CD4-positive, alpha-beta T cell treated with Interleukin-17A for 4 hours (primary cell): ENCODE results near the gene CLDN15.
"Not testable (repeated sequence)": the region's sequence is repeated elsewhere in the genome, so short reads cannot be mapped to it uniquely, and the experiment has no call there.

ENCODE experiments used
- DNase-seq: peaks from one replicate; pipeline ENCODE4 v3.0.0-alpha.2; 2020; ENCODE audit warnings: mixed read lengths

Gene CLDN15, protein sequence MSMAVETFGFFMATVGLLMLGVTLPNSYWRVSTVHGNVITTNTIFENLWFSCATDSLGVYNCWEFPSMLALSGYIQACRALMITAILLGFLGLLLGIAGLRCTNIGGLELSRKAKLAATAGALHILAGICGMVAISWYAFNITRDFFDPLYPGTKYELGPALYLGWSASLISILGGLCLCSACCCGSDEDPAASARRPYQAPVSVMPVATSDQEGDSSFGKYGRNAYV

DNA sequence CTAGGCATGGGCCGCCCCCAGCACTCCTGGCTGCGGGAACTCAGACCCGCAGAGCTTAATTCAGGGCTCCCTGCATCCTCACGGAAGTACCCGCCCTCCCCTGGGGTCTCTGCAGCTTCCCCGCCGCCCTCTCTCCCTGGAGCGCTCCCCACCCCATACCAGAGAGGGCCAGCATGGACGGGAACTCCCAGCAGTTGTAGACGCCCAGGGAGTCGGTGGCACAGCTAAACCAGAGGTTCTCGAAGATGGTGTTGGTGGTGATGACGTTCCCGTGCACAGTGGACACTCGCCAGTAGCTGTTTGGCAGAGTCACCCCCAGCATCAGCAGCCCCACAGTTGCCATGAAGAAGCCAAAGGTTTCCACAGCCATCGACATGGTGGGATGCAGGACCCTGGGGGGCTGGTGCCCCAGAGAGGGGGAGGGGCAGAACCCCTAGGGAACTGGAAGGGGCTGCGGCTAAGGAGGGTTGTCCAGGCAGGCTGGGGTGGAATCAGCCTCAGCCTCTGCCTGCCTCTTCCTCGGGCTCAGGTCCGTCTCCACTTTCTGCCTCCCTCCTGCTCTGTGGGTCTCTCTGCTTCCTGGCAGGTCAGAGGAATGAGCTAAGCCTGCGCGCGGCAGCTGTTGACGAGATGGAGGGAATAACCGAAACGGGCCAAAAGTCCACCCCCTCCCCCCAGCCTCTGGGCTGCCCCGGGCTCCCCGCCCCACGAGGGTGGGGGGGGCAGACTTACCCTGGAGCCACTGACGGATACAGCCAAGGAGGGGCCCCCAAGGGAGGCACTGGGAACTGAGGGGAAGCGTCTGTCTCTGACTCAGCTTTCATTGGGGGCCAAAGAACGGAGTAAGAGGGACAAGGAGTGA, at the start of gene CLDN15:
TSS of gene CLDN15 (minus strand) at position 597 of the 862 bp plus-strand sequence. CDS start at position 376, 221 bp downstream.
- DNase-seq: no peak

DNA sequence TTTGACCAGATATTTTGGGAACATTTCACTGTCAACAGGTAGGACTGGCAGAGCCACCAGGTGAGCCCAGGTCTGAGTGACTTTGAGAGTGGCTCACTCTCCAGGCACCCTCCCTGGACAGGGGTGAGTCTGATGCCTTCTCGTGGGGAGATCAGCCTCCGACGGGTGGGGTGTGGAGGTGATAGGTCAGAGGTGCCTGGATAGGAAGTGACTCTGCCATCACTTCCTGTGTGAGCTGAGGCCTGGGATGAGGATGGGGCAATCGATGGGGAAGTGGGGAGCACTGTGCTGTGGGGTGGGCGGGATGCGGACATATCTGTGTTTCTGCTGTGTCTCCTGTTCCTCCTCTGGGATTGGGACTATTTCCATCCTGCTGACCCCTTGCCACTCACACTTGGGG, 49.4 kb upstream of the CLDN15 start:
- DNase-seq: no peak

DNA sequence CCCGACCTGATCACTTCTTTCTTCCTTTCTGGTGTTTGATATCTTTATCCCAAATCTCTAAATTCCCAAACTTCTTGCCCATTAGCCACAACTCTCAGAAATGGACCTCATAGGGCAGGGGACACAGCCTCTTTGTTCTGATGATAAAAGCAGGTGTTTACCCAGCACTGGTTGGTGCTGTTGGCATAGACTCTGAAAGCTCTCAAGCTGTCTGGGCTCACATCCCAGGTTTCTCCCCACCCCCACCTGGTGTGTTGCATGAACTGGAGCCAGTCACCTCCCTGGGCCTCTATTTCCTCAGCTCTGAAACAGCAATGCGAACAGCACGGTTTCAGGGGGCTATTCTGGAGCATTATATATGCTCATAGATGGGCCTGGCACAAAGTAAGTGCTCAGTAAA, 48.3 kb upstream of the CLDN15 start:
- DNase-seq: not testable (repeated sequence)

DNA sequence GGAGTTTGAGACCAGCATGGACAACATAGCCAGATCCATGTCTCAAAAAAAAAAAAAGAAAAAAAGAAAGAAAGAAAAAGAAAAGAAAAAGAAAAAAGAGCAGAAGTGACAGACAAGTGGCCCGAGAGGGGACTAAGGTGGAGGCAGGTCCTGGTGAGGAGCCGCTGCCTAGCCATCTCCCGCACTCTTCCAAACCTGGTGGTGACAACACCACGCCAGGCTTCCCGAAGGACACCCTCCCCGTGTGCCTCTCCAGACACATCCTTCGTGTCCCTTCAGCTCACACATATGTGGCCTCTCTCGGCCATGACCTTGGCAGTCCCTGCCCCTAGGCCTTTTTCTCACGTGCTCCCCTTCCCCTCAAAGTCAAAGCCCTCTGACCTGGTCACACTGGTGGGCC, 47.6 kb upstream of the CLDN15 start:
- DNase-seq: no peak

DNA sequence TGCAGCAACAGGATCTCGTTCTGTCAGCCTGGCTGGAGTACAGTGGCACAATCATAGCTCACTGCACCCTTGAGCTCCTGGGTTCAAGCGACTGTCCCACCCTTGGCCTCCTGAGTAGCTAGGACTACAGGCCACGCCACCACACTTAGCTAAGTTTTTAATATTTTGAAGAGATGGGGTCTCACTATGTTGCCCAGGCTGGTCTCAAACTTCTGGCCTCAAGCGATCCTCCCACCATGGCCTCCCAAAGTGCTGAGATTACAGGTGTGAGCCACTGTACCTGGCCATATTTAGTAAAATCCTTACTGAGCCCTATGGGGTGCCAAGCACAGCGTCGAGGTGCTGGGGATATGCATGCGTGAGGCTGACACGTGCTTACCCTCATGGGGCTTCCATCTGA, 43.3 kb upstream of the CLDN15 start:
- DNase-seq: not testable (repeated sequence)

DNA sequence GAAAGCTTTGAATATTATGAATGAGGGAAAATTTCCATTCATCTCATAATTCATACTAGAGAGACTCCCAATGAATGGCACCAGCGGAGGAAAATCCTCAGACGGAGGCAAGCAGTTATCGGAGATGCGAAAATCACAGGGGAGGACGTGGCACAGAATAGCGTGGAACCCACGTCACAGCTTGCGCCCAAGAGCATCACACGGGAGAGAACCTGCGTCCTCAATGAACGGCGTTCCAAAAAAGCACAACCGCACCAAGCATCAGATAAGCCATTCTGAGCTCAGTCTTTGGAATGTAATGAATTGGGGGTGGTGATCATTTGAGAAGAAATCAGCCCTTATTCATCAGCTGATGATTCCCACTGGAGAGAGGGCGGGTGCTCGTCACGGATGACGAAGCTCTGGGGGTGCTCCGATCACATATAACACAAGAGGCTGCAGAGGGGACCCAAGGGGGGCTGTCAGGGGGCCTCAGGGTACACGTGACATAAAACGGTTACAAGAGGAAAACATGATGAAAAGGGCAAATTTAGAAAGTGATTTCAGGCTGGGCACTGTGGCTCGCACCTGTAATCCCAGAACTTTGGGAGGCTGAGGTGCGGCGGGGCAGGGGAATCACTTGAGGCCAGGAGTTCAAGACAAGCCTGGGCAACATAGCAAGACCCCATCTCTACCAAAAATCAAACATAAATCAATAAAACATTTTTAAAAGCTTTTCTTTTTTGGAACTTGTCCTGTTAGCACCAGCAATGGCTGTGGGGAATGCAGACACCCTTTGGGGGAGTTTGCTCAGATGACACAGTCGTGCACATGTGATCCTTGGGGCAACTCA, 41.1 kb upstream of the CLDN15 start:
- DNase-seq: no peak

DNA sequence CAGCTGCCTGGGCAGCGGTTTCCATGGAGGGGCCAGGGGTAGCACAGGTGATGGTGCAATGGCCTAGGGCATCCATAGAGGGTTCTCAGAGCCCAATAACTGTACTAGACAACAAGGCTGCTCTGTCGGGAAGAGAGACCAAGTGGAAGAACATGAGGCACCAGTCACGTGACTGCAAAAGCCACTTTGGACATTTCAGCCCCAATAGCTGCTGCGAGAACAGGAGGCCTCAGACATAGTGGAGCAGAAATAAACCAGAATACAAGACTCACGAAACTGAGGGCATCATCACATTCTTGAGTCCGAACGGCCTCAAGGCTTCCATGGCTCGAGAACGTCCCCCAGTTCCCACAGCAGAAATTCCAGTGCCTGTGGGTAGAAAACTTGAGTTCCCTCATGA, 39.6 kb upstream of the CLDN15 start:
- DNase-seq: no peak

DNA sequence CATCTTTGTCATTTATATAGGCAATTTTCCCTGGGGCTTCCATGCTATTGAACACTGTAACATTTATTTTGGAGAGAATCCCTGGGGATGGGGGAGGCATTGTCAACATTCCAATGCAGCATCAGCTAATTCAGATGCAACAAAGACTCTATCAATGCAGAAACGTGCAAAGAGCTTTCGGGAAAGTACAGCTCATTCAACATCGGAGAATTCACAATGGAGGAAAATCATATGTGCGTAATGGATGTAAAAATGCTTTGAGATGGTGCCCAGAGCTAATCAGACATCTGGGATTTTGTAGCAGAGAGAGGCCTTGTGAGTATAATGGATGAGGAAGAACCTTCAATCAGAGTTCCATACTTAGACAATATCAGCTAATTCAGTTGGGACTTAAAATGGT, 35.6 kb upstream of the CLDN15 start:
- DNase-seq: no peak

DNA sequence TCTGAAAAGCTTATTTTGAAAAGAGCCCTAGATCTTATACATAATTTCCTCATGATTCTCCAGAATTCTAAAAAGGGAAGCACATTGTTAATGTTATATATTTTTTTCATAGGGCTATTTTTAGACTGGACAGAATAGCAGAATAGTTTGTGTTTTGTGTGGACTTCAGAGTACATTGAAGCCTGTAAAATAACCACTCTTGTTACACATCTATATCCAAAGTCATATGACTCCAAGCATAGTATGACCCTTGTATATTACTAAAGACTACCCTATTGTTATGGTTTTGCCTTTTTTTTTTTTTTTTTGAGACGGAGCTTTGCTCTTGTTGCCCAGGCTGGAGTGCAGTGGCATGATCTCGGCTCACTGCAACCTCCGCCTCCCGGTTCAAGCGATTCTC, 33.4 kb upstream of the CLDN15 start:
- no peak for DNase-seq

DNA sequence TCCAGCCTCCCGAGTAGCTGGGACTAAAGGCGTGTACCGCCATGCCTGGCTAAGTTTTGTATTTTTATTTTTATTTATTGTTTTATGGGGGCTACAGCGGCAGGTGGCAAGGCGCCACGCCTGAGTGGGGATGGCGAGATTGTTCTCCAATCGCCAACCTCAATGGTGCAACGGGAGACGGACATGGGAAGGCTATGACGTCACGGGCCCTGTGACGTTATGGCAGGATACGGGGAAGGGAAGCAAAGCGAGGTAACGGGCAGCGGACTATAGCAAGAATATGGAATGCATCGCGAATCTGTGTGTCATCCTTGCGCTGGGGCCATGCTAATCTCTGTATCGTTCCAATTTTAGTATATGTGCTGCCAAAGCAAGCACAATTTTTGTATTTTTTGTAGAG, 32.1 kb upstream of the CLDN15 start:
- no peak for DNase-seq

DNA sequence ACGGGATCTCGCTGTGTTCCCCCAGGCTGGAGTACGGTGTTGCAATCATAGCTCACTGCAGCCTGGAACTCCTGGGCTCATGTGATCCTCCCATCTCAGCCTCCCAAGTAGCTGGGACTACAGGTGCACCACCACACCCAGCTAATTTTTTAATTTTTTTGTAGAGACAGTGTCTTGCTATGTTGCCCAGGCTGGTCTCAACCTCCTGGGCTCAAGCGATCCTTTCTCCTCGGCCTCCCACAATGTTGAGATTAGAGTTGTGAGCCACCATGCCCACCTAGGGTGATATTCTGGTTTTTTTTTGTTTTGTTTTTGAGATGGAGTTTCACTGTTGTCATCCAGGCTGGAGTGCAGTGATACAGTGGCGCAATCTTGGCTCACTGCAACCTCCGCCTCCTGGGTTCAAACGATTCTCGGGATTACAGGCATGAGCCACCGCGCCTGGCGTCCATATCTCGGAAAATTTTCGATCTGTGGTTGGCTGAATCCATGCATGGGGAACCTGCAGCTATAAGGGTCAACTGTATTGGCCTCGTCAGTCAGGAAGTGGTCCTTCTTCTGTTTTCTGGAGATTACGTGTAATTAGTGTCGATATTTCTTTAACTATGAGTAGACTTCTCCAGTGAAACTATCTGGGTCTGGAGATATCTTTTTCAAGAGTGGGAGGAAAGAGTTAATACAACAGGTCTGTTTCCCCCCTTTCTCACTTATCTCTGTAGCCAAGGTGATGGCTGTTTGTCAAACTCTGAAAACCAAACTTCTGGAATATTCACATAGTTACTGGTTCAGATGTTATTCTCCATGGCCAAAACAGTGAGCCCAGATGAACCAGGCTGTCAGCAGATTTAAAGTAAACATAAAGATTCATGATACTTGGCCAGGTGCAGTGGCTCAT, 28.3 kb upstream of the CLDN15 start:
- DNase-seq: no peak

DNA sequence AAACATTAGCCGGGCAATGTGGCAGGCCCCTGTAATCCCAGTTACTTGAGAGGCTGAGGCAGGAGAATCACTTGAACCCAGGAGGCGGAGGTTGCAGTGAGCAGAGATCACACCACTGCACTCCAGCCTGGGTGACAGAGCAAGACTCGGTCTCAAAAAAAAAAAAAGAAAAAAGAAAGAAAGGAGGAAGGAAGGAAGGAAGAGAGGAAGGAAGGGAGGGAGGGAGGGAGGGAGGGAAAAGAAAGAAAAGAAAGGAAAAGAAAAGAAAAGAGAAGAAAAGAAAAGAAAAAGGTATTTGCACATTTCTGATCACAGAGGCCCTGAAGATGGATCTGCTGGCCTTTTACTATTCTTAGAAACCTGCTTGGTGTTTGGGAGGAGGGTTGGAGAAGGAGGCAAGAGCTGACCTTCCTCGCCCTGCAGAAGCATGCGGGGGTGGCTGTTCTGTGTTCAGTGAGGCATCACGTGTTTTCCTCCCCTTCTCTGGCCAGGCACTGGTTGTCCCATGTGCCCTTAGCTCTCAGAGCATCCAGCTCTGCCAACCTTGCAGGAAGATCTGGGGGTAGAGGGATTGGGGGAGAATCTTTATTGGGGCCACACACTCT, 26.6 kb upstream of the CLDN15 start:
- not testable (repeated sequence) for DNase-seq

DNA sequence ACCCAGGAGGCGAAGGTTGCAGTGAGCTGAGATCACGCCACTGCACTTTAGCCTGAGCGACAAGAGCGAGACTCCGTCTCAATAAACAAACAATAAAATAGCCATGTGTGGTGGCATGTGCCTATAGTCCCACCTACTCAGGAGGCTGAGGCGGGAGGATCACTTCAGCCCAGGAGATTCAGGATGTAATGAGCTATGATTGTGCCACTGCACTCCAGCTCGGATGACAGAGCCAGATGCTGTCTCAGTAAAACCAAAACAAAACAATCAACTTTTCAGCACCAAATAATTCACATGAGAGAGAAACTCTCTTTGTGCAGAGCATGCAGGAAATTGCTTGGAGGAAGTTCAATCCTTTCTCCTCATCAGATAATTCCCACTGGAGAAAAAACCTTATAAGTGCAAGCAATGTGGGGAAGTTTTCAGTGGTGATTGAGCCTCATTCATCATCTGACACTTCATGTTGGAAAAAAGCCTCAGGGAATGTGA, 20.7 kb upstream of the CLDN15 start:
- no peak for DNase-seq

DNA sequence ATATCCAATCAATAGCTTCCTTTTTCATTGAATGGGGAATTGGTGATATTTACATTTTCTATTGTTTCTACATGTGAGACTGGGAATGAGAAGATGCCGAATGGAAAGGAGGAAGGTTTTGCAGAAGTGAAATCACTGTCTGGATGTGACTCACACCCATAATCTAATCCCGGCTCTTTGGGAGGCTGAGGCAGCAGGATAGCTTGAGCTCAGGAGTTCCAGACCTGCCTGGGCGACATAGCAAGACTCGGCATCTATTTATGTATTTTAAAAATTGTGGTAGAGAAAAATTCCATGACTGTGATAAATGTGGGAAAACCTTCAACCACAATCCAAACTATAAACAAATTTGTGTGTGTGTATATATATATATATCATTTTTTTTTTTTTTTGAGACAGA, 18.2 kb upstream of the CLDN15 start:
- no peak for DNase-seq

DNA sequence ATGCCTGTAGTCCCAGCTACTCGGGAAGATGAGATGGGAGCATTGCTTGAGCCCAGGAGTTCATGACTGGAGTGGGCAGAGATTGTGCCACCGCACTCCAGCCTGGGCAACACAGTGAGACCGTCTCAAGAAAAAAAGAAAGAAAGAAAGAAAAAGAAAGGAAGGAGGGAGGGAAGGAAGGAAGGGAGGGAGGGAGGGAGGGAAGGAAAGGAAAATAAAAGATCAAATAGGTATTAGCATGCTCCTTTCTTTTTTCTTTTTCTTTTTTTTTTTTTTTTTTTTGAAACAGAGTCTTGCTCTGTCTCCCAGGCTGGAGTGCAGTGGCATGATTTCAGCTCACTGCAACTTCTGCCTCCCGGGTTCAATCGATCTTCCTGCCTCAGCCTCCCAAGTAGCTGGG, 15.6 kb upstream of the CLDN15 start:
- not testable (repeated sequence) for DNase-seq

DNA sequence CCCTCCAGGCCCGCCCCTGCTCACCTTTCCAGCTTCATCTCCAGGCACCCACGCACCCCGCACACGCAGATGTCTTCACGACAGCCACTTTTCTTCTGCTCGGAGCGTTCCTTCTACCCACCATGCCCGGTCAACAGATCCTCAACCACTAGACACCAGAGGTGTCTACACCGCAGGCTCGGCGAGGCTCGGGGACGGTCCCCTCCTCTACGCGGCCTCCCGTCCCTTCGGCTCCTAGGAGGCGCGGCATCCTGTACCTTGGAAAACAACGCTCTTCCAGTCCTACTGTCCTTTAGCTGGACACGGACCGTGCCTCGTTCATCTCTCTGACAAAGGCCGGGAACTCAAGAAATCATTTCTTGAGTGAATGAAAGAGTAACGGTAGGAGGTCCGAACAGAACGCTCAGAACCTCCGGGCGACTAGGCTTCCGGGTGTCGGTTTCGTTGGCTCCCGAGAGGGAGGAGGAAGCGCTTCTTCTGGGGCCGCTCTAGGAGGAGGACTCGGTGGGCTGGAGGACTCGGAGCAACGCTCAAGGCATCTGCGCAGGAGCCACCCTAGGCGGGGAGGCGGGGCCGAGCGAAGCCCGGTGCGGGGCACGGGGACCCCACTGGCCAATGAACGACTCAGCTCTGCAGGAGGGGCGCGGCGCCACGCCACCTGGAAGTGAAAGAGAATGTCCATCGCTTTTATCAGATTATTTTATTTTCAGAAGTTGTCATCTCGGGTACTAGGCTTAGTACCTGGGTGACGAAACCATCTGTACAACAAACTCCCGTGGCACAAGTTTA, 14.5 kb upstream of the CLDN15 start:
- peak; percentile 99 for DNase-seq

DNA sequence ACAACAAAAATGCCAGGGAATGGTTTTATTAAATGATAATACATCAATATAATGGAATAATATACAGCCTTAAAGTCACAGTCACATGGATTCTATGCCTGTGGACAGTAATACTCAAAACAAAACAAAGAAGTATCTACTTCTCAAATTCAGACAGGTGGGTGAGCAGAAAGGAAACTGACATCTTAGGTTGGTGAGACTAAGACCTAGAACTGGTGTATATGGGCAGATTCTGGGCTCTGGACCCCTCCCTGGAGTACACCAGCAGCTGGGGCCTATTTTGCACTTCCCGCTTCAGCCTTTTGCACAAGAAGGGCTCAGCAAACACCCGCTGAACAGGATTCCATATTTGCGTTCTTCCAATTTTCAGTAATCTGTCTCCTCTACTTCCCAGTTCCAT, 12.7 kb upstream of the CLDN15 start:
- DNase-seq: no peak

DNA sequence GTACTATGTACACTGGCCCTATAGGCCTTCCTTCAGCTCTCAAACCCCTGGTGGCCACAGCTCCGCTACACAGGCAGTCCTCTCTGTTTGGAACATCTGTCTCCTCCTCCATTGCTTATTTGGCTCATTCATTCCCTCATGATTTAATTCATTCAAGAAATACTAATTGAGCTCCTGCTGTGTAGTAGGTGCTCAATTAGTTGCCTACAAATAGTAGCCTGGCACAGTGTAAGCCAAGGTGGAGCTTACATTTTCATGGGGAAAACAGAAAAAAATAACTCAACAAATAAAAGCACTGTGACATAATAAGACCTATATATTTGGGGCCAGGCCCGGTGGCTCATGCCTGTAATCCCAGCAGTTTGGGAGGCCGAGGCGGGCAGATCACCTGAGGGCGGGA, 10.7 kb upstream of the CLDN15 start:
- DNase-seq: no peak

DNA sequence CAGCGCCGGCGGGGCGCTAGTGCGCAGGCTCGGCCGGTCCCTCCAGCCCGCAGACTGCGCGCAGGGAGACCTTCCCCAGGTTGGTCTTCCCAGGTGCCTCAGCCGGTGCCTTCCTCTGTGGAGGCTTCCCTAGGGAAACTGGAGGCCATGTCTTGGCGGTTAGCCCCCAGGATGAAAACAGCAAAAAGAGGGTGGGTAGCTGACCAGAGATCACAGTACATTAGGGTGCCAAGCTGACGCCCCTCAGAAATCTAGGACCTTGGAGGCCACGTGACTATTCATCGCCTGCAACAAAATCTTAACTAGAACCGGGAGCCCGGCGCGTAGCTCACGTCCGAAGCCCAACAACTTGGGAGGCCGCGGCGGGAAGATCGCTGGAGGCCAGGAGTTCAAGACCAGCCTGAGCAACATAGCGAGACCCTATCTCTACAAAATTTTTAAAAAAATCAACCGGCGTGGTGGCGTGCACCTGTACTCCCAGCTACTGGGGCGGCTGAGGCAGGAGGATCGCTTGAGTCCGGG, 7.6 kb upstream of the CLDN15 start:
- no peak for DNase-seq

DNA sequence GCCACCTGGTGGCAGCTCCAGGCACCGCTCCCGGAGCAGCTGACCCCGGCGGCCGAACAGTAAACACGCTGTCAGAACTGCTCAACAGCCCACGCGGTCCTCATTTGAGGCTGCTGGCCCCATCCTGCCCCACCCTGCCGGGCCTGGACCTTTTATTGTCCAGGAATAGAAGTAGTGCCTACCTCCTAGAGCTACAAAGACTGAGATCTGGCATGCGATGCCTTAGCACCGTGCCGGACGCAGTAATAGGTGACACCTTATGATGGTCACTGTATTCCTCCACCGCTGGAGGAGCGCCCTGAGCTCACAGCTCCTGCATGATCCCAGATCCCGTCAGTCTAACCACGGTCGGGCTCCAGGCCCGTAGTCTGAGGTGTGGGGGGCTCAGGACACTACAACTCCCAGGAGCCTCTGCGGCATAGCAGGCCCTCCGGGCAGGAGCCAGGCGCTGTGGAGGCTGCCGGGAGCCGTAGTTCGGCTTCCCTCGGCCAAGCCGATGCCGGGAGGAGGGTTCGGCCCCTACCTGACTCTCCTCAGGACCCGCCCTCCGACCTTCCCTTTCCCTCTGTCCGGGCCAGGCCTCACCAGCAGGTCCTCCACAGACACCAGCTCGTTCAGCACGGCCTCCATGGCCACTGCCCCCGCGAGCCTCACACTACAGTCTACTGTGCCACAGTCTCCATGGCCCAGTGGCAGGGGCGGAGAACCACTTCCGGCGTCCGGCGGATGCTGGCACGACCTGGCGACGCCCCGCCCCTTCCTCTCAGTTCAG, 7.0 kb upstream of the CLDN15 start, which contains the start of gene FIS1:
TSS of gene FIS1 (minus strand) at position 707 of the 772 bp plus-strand sequence. CDS start at position 630, 77 bp downstream.
- peak; percentile 97 for DNase-seq
